GM20000 (cell line): ENCODE measurements around the gene CCDC88C.
A peak's percentile ranks its signal among the peaks of the same experiment; 100 is the strongest.

Experiments used
- DNase-seq: peaks from one replicate; pipeline ENCODE4 v3.0.0; 2012; ENCODE audit warnings: low spot score
- CTCF ChIP-seq: IDR thresholded peaks from 2 replicates; pipeline ENCODE4 v1.5.1; 2012; ENCODE audit warnings: mild to moderate bottlenecking, control low read depth; ENCODE audit errors: extremely low read depth, missing control alignments

Gene CCDC88C

GRCh38 chr14:91400696-91401095, 16.9 kb downstream of the CCDC88C start:
- no peak for TF ChIP-seq CTCF
- DNase-seq = no peak

GRCh38 chr14:91399868-91400640, 17.6 kb downstream of the CCDC88C start:
- no peak for TF ChIP-seq CTCF
- DNase-seq = peak; percentile 55

DNA sequence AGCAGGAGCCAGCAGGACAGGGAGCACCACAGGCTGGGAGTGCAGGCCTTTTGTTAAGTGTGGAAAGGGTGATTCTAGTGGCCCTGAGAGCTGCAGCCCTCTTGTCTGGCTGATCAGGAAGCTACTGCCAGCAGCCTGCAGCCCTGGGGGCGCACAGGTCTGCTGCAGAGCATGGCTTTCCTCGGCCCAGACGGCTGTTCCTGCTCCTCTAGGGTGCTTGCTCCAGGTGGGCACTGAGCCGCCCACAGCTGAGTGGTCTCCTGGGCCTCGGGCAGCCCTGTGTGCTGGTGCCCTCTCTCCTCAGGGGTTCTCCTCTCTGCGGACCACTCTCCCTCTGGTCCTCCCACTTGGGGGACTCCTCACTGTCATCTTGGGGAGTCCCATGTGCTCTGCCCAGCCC, 18.9 kb downstream of the CCDC88C start:
- no peak for DNase-seq
- no peak for TF ChIP-seq CTCF

GRCh38 chr14:91397965-91398591, 19.5 kb downstream of the CCDC88C start:
- TF ChIP-seq CTCF = no peak
- no peak for DNase-seq

DNA sequence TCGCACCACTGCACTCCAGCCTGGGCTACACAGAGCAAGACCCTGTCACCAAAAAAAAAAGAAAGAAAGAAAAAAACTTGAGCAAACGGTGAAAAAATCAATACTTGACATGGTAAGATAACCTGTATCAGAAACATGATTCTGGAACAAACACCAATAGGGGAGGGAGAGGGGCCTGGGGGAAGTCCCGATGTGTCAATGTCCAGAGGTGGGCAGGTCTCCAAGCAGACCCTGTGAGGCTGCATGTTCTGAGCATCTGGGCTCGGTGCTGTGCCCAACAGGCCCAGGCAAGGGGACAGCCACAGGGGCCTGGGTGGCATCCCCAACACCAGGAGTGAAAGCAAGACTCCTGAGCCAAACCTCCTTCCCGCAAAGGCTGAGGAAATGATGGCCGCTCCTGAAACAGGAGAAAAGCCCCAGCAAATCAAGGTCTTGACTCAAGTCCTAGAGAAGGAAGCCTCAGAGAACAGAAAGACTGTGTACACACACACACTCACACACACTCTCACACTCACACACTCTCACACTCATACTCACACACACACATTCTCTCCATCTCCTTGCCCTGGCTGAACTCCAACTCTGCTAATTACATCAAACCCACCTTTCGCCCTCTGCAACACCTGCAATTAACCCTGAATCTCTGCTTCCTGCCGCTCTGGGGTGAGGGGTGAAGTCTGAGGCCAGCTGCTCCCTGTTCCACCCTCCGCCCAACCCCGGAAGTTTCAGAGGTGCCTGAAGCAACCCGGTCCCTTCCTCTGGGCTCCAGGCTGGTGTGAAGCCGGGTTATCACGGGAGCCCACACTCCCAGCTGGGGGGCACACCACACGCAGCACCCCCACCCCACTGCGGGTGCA, 20.4 kb downstream of the CCDC88C start:
- TF ChIP-seq CTCF = no peak
- DNase-seq = peak; percentile 67

GRCh38 chr14:91396013-91396660, 21.5 kb downstream of the CCDC88C start:
- no peak for TF ChIP-seq CTCF
- DNase-seq = no peak
